K562 (cell line): ENCODE data around the gene IARS2. TPM values are rescaled to one million over a fixed set of nuclear protein-coding genes. Genes with fewer than 3 reads are reported as not detected.
A peak's percentile ranks its signal among the peaks of the same experiment; 100 is the strongest.

ENCODE experiments used
- COPS2 ChIP-seq: fragments of 450-650 bp; conservative IDR thresholded peaks from 2 replicates; pipeline ENCODE4 v1.6.1; 2016; ENCODE audit warnings: mild to moderate bottlenecking, moderate library complexity
- CREB1 ChIP-seq, 2 experiments: sonication (generic) in 1 of 2; formaldehyde crosslinking in 1 of 2; IDR thresholded peaks; 2 replicates each; pipeline versions ENCODE4 v1.6.1 to v1.8.0; 2012 to 2022; ENCODE audit warnings: inconsistent platforms in 1 of 2, mild to moderate bottlenecking in 1 of 2, missing genetic modification reagents in 1 of 2, moderate library complexity in 1 of 2
- CXXC5 ChIP-seq: fragments of 250-450 bp; sonication (Bioruptor Pico); IDR thresholded peaks from 2 replicates; pipeline ENCODE4 v1.8.0; 2022; ENCODE audit warnings: inconsistent platforms, mild to moderate bottlenecking, moderate library complexity
- FOXP1 ChIP-seq: sonication (generic); formaldehyde crosslinking; IDR thresholded peaks from 2 replicates; pipeline ENCODE4 v1.8.0; 2022; ENCODE audit warnings: mild to moderate bottlenecking, missing genetic modification reagents
- HMGXB4 ChIP-seq: sonication (generic); formaldehyde crosslinking; IDR thresholded peaks from 2 replicates; pipeline ENCODE4 v1.8.1; 2023; ENCODE audit warnings: mild to moderate bottlenecking, missing genetic modification reagents
- NR2F6 ChIP-seq: fragments of 450-650 bp; formaldehyde crosslinking; IDR thresholded peaks from 2 replicates; pipeline ENCODE4 v1.4.0; 2020; ENCODE audit warnings: mild to moderate bottlenecking
- POLR2B ChIP-seq: fragments of 450-650 bp; IDR thresholded peaks from 2 replicates; pipeline ENCODE4 v1.6.1; 2018; ENCODE audit warnings: low read depth; ENCODE audit not compliant: partially characterized antibody
- RAD21 ChIP-seq, 2 experiments: fragments of 250-450 bp in 1 of 2; fragments of 450-650 bp in 1 of 2; sonication (Bioruptor Pico) in 1 of 2; formaldehyde crosslinking in 1 of 2; IDR thresholded peaks in 1 of 2; conservative IDR thresholded peaks in 1 of 2; 2 replicates each; pipeline versions ENCODE4 v1.4.0 to v1.8.0; 2020 to 2022; ENCODE audit warnings: mild to moderate bottlenecking in 2 of 2, moderate library complexity in 1 of 2
- RB1 ChIP-seq: fragments of 450-650 bp; IDR thresholded peaks from 2 replicates; pipeline ENCODE4 v1.6.1; 2017; ENCODE audit warnings: low read depth, mild to moderate bottlenecking
- TBP ChIP-seq: optimal IDR thresholded peaks from 2 replicates; pipeline ENCODE3; 2011; ENCODE audit warnings: low read depth, low read length, improper control_type of control experiment
- TFAP4 ChIP-seq: sonication (generic); formaldehyde crosslinking; IDR thresholded peaks from 2 replicates; pipeline ENCODE4 v1.8.0; 2022; ENCODE audit warnings: missing genetic modification reagents, mild to moderate bottlenecking, moderate library complexity, borderline replicate concordance
- ZBTB43 ChIP-seq: sonication (generic); formaldehyde crosslinking; IDR thresholded peaks from 2 replicates; pipeline ENCODE4 v1.8.0; 2023; ENCODE audit warnings: mild to moderate bottlenecking, missing genetic modification reagents
- ZFX ChIP-seq: sonication (generic); formaldehyde crosslinking; IDR thresholded peaks from 2 replicates; pipeline ENCODE4 v1.8.0; 2022; ENCODE audit warnings: mild to moderate bottlenecking, missing genetic modification reagents, moderate library complexity
- ZHX1 ChIP-seq: fragments of 150-350 bp; conservative IDR thresholded peaks from 2 replicates; pipeline ENCODE4 v1.6.1; 2014; ENCODE audit warnings: low read length
- ZNF766 ChIP-seq: fragments of 200-800 bp; sonication (Bioruptor generic); conservative IDR thresholded peaks from 2 replicates; pipeline ENCODE4 v1.6.1; 2016; ENCODE audit warnings: missing genetic modification characterization, missing compliant biosample characterization
- polyA plus RNA-seq, 8 experiments: library from polyadenylated mRNA; depleted of rRNA in 4 of 8; stranded (reverse) in 5 of 8; unstranded in 3 of 8; fragments of >200 nt; fragmentation: Nextera tagmentation in 2 of 8; fragmentation: Illumina TruSeq in 1 of 8; extraction: Ambion mirVana in 2 of 8; extraction: Trizol in 1 of 8; gene quantifications; 2 replicates each; pipeline versions ENCODE4 v1.2.1 to v1.2.3, GENCODE V29; 2011 to 2014; ENCODE audit warnings: inconsistent platforms in 1 of 8, missing spikeins in 1 of 8
- total RNA-seq, 7 experiments: library from RNA; depleted of rRNA in 6 of 7; stranded (reverse); fragments of >200 nt in 6 of 7; fragmentation: Illumina TruSeq in 2 of 7; extraction: Trizol in 2 of 7; gene quantifications; 2 replicates each; pipeline versions ENCODE4 v1.2.1 to v1.2.3, GENCODE V29; 2011 to 2021; ENCODE audit warnings: low replicate concordance in 1 of 7
- TF ChIP-seq, protein P1 (sequence below): fragments of 450-650 bp; formaldehyde crosslinking; IDR thresholded peaks from 2 replicates; pipeline ENCODE4 v1.4.0; 2020; ENCODE audit warnings: mild to moderate bottlenecking
- TF ChIP-seq, protein P2 (sequence below): sonication (generic); formaldehyde crosslinking; IDR thresholded peaks from 2 replicates; pipeline ENCODE4 v1.9.0; 2022; ENCODE audit warnings: mild to moderate bottlenecking, missing genetic modification reagents

Gene IARS2
- total and polyA plus RNA-seq, 9 of the 15 experiments (the other 6 are each of a cell fraction or from before 2014, with no cell fraction given), result 39.6 to 127 (median 93.8) TPM

DNA sequence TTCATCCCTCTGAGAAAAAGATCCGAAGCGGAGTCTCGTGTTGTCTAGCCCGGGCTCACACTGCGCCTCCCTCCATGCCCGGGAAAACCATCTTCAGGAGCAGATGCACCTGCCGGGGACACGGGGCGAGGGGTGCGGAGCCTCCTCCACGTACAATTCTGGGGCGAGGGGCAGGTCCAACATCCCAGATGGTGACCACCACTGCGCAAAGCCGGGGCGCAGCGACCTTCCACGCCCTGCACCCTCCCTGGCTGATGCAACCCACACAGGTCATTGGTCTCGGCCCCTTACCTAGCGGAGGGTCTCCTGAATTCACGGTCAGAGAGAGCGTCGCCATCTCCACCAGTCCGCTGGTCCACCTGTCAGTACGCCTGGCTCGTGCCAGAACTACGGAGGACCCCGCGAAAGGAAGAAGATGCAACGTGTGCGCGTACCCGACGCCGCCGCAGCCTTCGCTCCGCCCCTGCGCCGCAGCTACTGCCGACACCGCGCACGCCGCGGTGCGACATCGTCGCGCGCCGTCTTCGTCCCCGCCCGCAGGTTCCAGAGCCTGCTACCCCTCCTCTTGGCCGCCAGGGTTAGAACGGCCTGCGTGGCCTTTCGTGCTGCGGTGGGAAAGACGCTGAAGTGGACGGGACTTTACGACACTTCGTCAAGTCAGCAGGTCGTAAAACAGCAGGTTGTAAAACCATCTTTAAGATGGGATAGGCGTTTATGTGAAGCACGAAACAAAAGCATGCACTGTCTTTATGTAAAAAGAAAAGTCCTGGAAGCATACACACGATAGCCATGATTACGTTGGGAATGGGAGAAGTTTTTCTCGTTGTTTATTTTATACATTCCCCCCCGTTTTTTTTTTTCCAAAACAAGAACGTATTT is 47.6 kb upstream of the IARS2 start, which contains the start of gene EPRS1 (continued):
- TF ChIP-seq, protein P1, sequence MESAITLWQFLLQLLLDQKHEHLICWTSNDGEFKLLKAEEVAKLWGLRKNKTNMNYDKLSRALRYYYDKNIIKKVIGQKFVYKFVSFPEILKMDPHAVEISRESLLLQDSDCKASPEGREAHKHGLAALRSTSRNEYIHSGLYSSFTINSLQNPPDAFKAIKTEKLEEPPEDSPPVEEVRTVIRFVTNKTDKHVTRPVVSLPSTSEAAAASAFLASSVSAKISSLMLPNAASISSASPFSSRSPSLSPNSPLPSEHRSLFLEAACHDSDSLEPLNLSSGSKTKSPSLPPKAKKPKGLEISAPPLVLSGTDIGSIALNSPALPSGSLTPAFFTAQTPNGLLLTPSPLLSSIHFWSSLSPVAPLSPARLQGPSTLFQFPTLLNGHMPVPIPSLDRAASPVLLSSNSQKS, result no peak
- TF ChIP-seq CREB1 (IDR thresholded peaks at IDR 0.05) (peak; percentile 98), CREB1 (CRISPR knock-in tag; IDR thresholded peaks at IDR 0.05) (peak; percentile 99), ZNF766 (CRISPR knock-in tag) (peak; percentile 51; the same call in 1 of the 2 replicates), ZBTB43 (peak; percentile 82; the same call in 1 of the 2 replicates), ZFX (CRISPR knock-in tag) (peak; percentile 43), HMGXB4 (CRISPR knock-in tag) (peak; percentile 90; the same call in 1 of the 2 replicates), COPS2 (no peak), FOXP1 (CRISPR knock-in tag) (peak; percentile 98), POLR2B (peak; percentile 91), TBP (peak; percentile 65), RAD21 (CRISPR knock-in tag; conservative IDR thresholded peaks at IDR 0.05 in 1 of 2, IDR thresholded peaks at IDR 0.05 in 1 of 2) (peak in 1 of 2 experiments; percentile 34; a peak in 2 of 4 replicates), CXXC5 (CRISPR knock-in tag) (peak; percentile 99), TFAP4 (CRISPR knock-in tag) (peak; percentile 94), ZHX1 (0 out of 2 replicates have a peak, but pooled peaks have one; percentile 60), NR2F6 (no peak), RB1 (peak; percentile 97)
- TF ChIP-seq, protein P2, sequence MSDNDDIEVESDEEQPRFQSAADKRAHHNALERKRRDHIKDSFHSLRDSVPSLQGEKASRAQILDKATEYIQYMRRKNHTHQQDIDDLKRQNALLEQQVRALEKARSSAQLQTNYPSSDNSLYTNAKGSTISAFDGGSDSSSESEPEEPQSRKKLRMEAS (CRISPR knock-in tag), result peak; percentile 99
